DOHH2 (cell line): ENCODE results near the gene POP4.

ENCODE experiments used
- H3F3A ChIP-seq: fragments of 200-600 bp; sonication (generic), shearing (Covaris generic); 2 replicates; pipeline ENCODE4 v1.6.0; 2016; ENCODE audit warnings: antibody characterized with exemption, mild to moderate bottlenecking; ENCODE audit not compliant: control insufficient read depth, insufficient read depth
- H3K27ac ChIP-seq: fragments of 200-600 bp; sonication (generic); 2 replicates; pipeline ENCODE4 v1.5.1; 2014; ENCODE audit warnings: low read depth, mild to moderate bottlenecking, low read length, moderate library complexity
- H3K27me3 ChIP-seq: fragments of 200-600 bp; sonication (generic); 2 replicates; pipeline ENCODE4 v1.6.1; 2014; ENCODE audit warnings: mild to moderate bottlenecking, low read length, mixed read lengths; ENCODE audit not compliant: control insufficient read depth
- H3K36me3 ChIP-seq: fragments of 200-600 bp; sonication (generic); 2 replicates; pipeline ENCODE4 v1.6.1; 2014; ENCODE audit warnings: mild to moderate bottlenecking, low read length, moderate library complexity, mixed read lengths; ENCODE audit not compliant: control insufficient read depth
- H3K4me1 ChIP-seq: fragments of 200-600 bp; sonication (generic); 2 replicates; pipeline ENCODE4 v1.6.1; 2014; ENCODE audit warnings: mild to moderate bottlenecking, low read length, mixed read lengths; ENCODE audit not compliant: control insufficient read depth
- H3K4me2 ChIP-seq: fragments of 200-600 bp; sonication (generic); 2 replicates; pipeline ENCODE4 v1.6.0; 2014; ENCODE audit warnings: mild to moderate bottlenecking, low read length, moderate library complexity
- H3K4me3 ChIP-seq: fragments of 200-600 bp; sonication (generic); 2 replicates; pipeline ENCODE4 v1.5.1; 2014; ENCODE audit warnings: mild to moderate bottlenecking, low read length, mixed read lengths
- H3K79me2 ChIP-seq: fragments of 200-600 bp; sonication (generic); 2 replicates; pipeline ENCODE4 v1.6.1; 2014; ENCODE audit warnings: mild to moderate bottlenecking, low read length, mixed read lengths; ENCODE audit not compliant: control insufficient read depth
- H3K9me2 ChIP-seq: fragments of 200-600 bp; sonication (generic); replicated peaks from 2 replicates; pipeline ENCODE4 v1.6.1; 2014; ENCODE audit warnings: mild to moderate bottlenecking, low read length, mixed read lengths; ENCODE audit not compliant: control insufficient read depth
- H3K9me3 ChIP-seq: fragments of 200-600 bp; sonication (generic); 2 replicates; pipeline ENCODE4 v1.6.1; 2014; ENCODE audit warnings: antibody characterized with exemption, low read length, mixed read lengths; ENCODE audit not compliant: control insufficient read depth, insufficient read depth
- H4K20me1 ChIP-seq: fragments of 200-600 bp; sonication (generic); 2 replicates; pipeline ENCODE4 v1.6.0; 2014; ENCODE audit warnings: low read depth, mild to moderate bottlenecking, antibody characterized with exemption, low read length, moderate library complexity; ENCODE audit not compliant: control insufficient read depth, insufficient read depth
- CTCF ChIP-seq: fragments of 200-600 bp; sonication (generic); IDR thresholded peaks from one replicate; pipeline ENCODE4 v1.5.1; 2014; ENCODE audit warnings: antibody characterized with exemption, mild to moderate bottlenecking, low read depth, low read length; ENCODE audit not compliant: poor library complexity, severe bottlenecking
- EZH2phosphoT487 ChIP-seq: fragments of 200-600 bp; sonication (generic); IDR thresholded peaks from 2 replicates; pipeline ENCODE4 v1.6.1; 2017; ENCODE audit warnings: borderline replicate concordance, mild to moderate bottlenecking, antibody characterized with exemption, low read length, moderate library complexity, mixed read lengths

POP4 gene

GRCh38 chr19:29560313-29561075 lies 45.6 kb upstream of the POP4 start:
- TF ChIP-seq EZH2phosphoT487 (no peak), CTCF (no peak)
- Histone ChIP-seq H3F3A (no peaks in the 10 kb centered on the region), H3K36me3 (no peaks in the 10 kb centered on the region), H3K9me2 (no peaks in the 10 kb centered on the region), H3K4me1 (no peaks in the 10 kb centered on the region), H3K27me3 (no peaks in the 10 kb centered on the region), H3K4me2 (no peak overlapping the region), H3K79me2 (no peaks in the 10 kb centered on the region), H3K27ac (no peak overlapping the region), H3K4me3 (no peak overlapping the region), H3K9me3 (no peaks in the 10 kb centered on the region), H4K20me1 (no peaks in the 10 kb centered on the region)

- Histone ChIP-seq H3K27me3 (no peaks in the 10 kb centered on the region), H3K79me2 (no peaks in the 10 kb centered on the region), H3K4me2 (no peak overlapping the region), H4K20me1 (no peaks in the 10 kb centered on the region), H3K9me3 (no peaks in the 10 kb centered on the region), H3K4me1 (no peaks in the 10 kb centered on the region), H3F3A (no peaks in the 10 kb centered on the region), H3K27ac (no peak overlapping the region), H3K4me3 (no peak overlapping the region), H3K36me3 (no peaks in the 10 kb centered on the region), H3K9me2 (no peaks in the 10 kb centered on the region)
- no peak for TF ChIP-seq CTCF
- TF ChIP-seq EZH2phosphoT487 = no peak
Measured at GRCh38 chr19:29561601-29562000, 44.5 kb upstream of the POP4 start.

- Histone ChIP-seq H3K4me1 (no peaks in the 10 kb centered on the region), H3F3A (no peaks in the 10 kb centered on the region), H3K27me3 (no peaks in the 10 kb centered on the region), H3K4me3 (no peak overlapping the region), H3K9me2 (no peaks in the 10 kb centered on the region), H3K4me2 (no peak overlapping the region), H3K79me2 (no peaks in the 10 kb centered on the region), H3K9me3 (no peaks in the 10 kb centered on the region), H4K20me1 (no peaks in the 10 kb centered on the region), H3K27ac (no peak overlapping the region), H3K36me3 (no peaks in the 10 kb centered on the region)
- TF ChIP-seq CTCF = no peak
- no peak for TF ChIP-seq EZH2phosphoT487
Measured at GRCh38 chr19:29562299-29563297, 43.5 kb upstream of the POP4 start.
